K562 (cell line): ENCODE data around the gene IMMP2L. TPM values are rescaled to one million over a fixed set of nuclear protein-coding genes. Genes with fewer than 3 reads are reported as not detected.

ENCODE experiments used
- CSDE1 ChIP-seq, 2 experiments: fragments of 450-650 bp; IDR thresholded peaks; 2 replicates each; pipeline ENCODE4 v1.6.1; 2016; ENCODE audit warnings: mild to moderate bottlenecking in 1 of 2
- NR2C2 ChIP-seq, 2 experiments: fragments of 200-800 bp in 1 of 2; sonication (Bioruptor generic) in 1 of 2; sonication (generic) in 1 of 2; formaldehyde crosslinking in 1 of 2; IDR thresholded peaks; 2 replicates each; pipeline versions ENCODE4 v1.6.1 to v1.8.0; 2016 to 2022; ENCODE audit warnings: mild to moderate bottlenecking in 1 of 2, missing compliant biosample characterization in 1 of 2, missing genetic modification characterization in 1 of 2, missing genetic modification reagents in 1 of 2
- POLR2AphosphoS5 ChIP-seq: IDR thresholded peaks from 2 replicates; pipeline ENCODE4 v1.6.1; 2011; ENCODE audit warnings: mild to moderate bottlenecking, low read depth, low read length, moderate library complexity; ENCODE audit not compliant: control insufficient read depth, insufficient read depth
- RBM25 ChIP-seq: fragments of 200-400 bp; formaldehyde crosslinking; IDR thresholded peaks from 2 replicates; pipeline ENCODE4 v1.6.1; 2018; ENCODE audit warnings: low read length, low read depth, moderate library complexity; ENCODE audit not compliant: severe bottlenecking
- TBL1XR1 ChIP-seq, 2 experiments: IDR thresholded peaks; 2 replicates each; pipeline ENCODE4 v1.6.1; 2012; ENCODE audit warnings: improper control_type of control experiment in 2 of 2, low read length in 2 of 2, mild to moderate bottlenecking in 1 of 2
- YY1 ChIP-seq, 3 experiments: IDR thresholded peaks; 2 replicates each; pipeline ENCODE4 v1.6.1; 2011; ENCODE audit warnings: low read length in 2 of 3, mild to moderate bottlenecking in 2 of 3, moderate library complexity in 2 of 3, borderline replicate concordance in 1 of 3, control low read depth in 1 of 3, low read depth in 1 of 3; ENCODE audit not compliant: insufficient read depth in 3 of 3, insufficient replicate concordance in 2 of 3, control insufficient read depth in 1 of 3, insufficient read length in 1 of 3; ENCODE audit errors: extremely low read depth in 1 of 3
- ZFP30 ChIP-seq: fragments of 250-450 bp; sonication (Bioruptor Pico); IDR thresholded peaks from 2 replicates; pipeline ENCODE4 v1.8.0; 2022; ENCODE audit warnings: moderate library complexity, mild to moderate bottlenecking, inconsistent platforms, borderline replicate concordance
- ZNF316 ChIP-seq: fragments of 450-650 bp; IDR thresholded peaks from 2 replicates; pipeline ENCODE4 v1.6.1; 2016
- ZZZ3 ChIP-seq: fragments of 450-650 bp; IDR thresholded peaks from 2 replicates; pipeline ENCODE4 v1.6.1; 2016; ENCODE audit warnings: antibody characterized with exemption, mild to moderate bottlenecking, moderate library complexity
- polyA plus RNA-seq, 8 experiments: library from polyadenylated mRNA; depleted of rRNA in 4 of 8; stranded (reverse) in 5 of 8; unstranded in 3 of 8; fragments of >200 nt; fragmentation: Nextera tagmentation in 2 of 8; fragmentation: Illumina TruSeq in 1 of 8; extraction: Ambion mirVana in 2 of 8; extraction: Trizol in 1 of 8; gene quantifications; 2 replicates each; pipeline versions ENCODE4 v1.2.1 to v1.2.3, GENCODE V29; 2011 to 2014; ENCODE audit warnings: inconsistent platforms in 1 of 8, missing spikeins in 1 of 8
- total RNA-seq, 7 experiments: library from RNA; depleted of rRNA in 6 of 7; stranded (reverse); fragments of >200 nt in 6 of 7; fragmentation: Illumina TruSeq in 2 of 7; extraction: Trizol in 2 of 7; gene quantifications; 2 replicates each; pipeline versions ENCODE4 v1.2.1 to v1.2.3, GENCODE V29; 2011 to 2021; ENCODE audit warnings: low replicate concordance in 1 of 7
- TF ChIP-seq, protein P1 (sequence below): fragments of 250-450 bp; sonication (Bioruptor Pico); IDR thresholded peaks from 2 replicates; pipeline ENCODE4 v1.5.0; 2022; ENCODE audit warnings: mild to moderate bottlenecking
- TF ChIP-seq, protein P2 (sequence below): IDR thresholded peaks from 2 replicates; pipeline ENCODE4 v1.6.1; 2016; ENCODE audit warnings: missing genetic modification characterization, missing compliant biosample characterization
- TF ChIP-seq, protein P3 (sequence below), 2 experiments: fragments of 450-650 bp in 1 of 2; sonication (generic) in 1 of 2; formaldehyde crosslinking in 1 of 2; IDR thresholded peaks in 1 of 2; conservative IDR thresholded peaks in 1 of 2; 2 replicates each; pipeline versions ENCODE4 v1.6.1 to v1.8.1; 2016 to 2023; ENCODE audit warnings: mild to moderate bottlenecking in 2 of 2, moderate library complexity in 2 of 2, inconsistent platforms in 1 of 2, missing genetic modification reagents in 1 of 2
- TF ChIP-seq, protein P4 (sequence below): sonication (generic); IDR thresholded peaks from 2 replicates; pipeline ENCODE4 v1.6.1; 2016
- TF ChIP-seq, protein P5 (sequence below): fragments of 250-450 bp; sonication (Bioruptor Pico); IDR thresholded peaks from 2 replicates; pipeline ENCODE4 v1.4.0; 2020; ENCODE audit warnings: mild to moderate bottlenecking, moderate library complexity
- TF ChIP-seq, protein P6 (sequence below): fragments of 250-450 bp; sonication (Bioruptor Pico); IDR thresholded peaks from 2 replicates; pipeline ENCODE4 v1.8.0; 2022; ENCODE audit warnings: moderate library complexity, mild to moderate bottlenecking, inconsistent platforms

Gene IMMP2L
- total and polyA plus RNA-seq, 9 of the 15 experiments (the other 6 are each of a cell fraction or from before 2014, with no cell fraction given) = 29.7 to 116 (median 53.0) TPM

DNA sequence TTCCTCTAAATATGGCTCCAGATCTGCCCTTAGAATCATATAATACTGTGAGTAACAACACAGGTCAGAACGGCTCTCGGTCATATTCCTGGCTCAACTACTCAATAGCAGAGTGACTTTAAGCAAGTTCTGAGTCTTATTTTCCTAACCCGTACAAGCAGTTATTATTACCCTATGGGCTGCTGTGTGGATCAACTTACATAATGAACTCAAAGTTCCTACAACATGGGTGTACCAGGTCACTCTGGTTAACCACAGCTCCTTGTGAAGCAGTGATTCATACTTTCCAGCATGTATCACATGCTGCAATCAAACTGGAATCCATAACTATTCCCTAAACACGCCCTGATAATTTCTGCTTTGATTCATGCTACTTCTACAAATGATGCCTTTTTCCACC lies 364.0 kb downstream of the IMMP2L start (continued):
- TF ChIP-seq YY1 (IDR thresholded peaks at IDR 0.05; ENCODE audit: borderline replicate concordance in 1 of 3, control insufficient read depth in 1 of 3, extremely low read depth in 1 of 3, insufficient read depth in 3 of 3, insufficient read length in 1 of 3, insufficient replicate concordance in 2 of 3, low read depth in 1 of 3, low read length in 2 of 3) (no peak), ZFP30 (CRISPR knock-in tag) (no peak), ZZZ3 (no peak), TBL1XR1 (IDR thresholded peaks at IDR 0.05; ENCODE audit: low read length in 2 of 2) (no peak), NR2C2 (CRISPR knock-in tag; IDR thresholded peaks at IDR 0.05) (no peak), NR2C2 (tag; IDR thresholded peaks at IDR 0.05) (no peak), POLR2AphosphoS5 (no peak), RBM25 (no peak), ZNF316 (no peak), CSDE1 (IDR thresholded peaks at IDR 0.05) (no peak)
- TF ChIP-seq, protein P1, sequence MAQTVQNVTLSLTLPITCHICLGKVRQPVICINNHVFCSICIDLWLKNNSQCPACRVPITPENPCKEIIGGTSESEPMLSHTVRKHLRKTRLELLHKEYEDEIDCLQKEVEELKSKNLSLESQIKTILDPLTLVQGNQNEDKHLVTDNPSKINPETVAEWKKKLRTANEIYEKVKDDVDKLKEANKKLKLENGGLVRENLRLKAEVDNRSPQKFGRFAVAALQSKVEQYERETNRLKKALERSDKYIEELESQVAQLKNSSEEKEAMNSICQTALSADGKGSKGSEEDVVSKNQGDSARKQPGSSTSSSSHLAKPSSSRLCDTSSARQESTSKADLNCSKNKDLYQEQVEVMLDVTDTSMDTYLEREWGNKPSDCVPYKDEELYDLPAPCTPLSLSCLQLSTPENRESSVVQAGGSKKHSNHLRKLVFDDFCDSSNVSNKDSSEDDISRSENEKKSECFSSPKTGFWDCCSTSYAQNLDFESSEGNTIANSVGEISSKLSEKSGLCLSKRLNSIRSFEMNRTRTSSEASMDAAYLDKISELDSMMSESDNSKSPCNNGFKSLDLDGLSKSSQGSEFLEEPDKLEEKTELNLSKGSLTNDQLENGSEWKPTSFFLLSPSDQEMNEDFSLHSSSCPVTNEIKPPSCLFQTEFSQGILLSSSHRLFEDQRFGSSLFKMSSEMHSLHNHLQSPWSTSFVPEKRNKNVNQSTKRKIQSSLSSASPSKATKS (CRISPR knock-in tag) = no peak
- TF ChIP-seq, protein P2, sequence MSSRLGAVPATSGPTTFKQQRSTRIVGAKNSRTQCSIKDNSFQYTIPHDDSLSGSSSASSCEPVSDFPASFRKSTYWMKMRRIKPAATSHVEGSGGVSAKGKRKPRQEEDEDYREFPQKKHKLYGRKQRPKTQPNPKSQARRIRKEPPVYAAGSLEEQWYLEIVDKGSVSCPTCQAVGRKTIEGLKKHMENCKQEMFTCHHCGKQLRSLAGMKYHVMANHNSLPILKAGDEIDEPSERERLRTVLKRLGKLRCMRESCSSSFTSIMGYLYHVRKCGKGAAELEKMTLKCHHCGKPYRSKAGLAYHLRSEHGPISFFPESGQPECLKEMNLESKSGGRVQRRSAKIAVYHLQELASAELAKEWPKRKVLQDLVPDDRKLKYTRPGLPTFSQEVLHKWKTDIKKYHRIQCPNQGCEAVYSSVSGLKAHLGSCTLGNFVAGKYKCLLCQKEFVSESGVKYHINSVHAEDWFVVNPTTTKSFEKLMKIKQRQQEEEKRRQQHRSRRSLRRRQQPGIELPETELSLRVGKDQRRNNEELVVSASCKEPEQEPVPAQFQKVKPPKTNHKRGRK (tag) = no peak
- TF ChIP-seq, protein P3, sequence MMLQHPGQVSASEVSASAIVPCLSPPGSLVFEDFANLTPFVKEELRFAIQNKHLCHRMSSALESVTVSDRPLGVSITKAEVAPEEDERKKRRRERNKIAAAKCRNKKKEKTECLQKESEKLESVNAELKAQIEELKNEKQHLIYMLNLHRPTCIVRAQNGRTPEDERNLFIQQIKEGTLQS (IDR thresholded peaks at IDR 0.05) = peak; percentile 64
- TF ChIP-seq, protein P3 (CRISPR knock-in tag; conservative IDR thresholded peaks at IDR 0.05) = no peak
- TF ChIP-seq, protein P4, sequence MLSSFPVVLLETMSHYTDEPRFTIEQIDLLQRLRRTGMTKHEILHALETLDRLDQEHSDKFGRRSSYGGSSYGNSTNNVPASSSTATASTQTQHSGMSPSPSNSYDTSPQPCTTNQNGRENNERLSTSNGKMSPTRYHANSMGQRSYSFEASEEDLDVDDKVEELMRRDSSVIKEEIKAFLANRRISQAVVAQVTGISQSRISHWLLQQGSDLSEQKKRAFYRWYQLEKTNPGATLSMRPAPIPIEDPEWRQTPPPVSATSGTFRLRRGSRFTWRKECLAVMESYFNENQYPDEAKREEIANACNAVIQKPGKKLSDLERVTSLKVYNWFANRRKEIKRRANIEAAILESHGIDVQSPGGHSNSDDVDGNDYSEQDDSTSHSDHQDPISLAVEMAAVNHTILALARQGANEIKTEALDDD = peak; percentile 36; the same call in 1 of the 2 replicates
- TF ChIP-seq, protein P5, sequence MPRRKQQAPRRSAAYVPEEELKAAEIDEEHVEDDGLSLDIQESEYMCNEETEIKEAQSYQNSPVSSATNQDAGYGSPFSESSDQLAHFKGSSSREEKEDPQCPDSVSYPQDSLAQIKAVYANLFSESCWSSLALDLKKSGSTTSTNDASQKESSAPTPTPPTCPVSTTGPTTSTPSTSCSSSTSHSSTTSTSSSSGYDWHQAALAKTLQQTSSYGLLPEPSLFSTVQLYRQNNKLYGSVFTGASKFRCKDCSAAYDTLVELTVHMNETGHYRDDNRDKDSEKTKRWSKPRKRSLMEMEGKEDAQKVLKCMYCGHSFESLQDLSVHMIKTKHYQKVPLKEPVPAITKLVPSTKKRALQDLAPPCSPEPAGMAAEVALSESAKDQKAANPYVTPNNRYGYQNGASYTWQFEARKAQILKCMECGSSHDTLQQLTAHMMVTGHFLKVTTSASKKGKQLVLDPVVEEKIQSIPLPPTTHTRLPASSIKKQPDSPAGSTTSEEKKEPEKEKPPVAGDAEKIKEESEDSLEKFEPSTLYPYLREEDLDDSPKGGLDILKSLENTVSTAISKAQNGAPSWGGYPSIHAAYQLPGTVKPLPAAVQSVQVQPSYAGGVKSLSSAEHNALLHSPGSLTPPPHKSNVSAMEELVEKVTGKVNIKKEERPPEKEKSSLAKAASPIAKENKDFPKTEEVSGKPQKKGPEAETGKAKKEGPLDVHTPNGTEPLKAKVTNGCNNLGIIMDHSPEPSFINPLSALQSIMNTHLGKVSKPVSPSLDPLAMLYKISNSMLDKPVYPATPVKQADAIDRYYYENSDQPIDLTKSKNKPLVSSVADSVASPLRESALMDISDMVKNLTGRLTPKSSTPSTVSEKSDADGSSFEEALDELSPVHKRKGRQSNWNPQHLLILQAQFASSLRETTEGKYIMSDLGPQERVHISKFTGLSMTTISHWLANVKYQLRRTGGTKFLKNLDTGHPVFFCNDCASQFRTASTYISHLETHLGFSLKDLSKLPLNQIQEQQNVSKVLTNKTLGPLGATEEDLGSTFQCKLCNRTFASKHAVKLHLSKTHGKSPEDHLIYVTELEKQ (CRISPR knock-in tag) = no peak
- TF ChIP-seq, protein P6, sequence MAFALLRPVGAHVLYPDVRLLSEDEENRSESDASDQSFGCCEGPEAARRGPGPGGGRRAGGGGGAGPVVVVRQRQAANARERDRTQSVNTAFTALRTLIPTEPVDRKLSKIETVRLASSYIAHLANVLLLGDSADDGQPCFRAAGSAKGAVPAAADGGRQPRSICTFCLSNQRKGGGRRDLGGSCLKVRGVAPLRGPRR (CRISPR knock-in tag) = no peak
